Natural killer cell (primary cell): ENCODE measurements around the gene EYA4. TPM values are rescaled to one million over a fixed set of nuclear protein-coding genes. Genes with fewer than 3 reads are reported as not detected.

Experiments
- ATAC-seq, 3 donors: fragments of 150-1000 bp in 2 of 3; fragments of 200-7000 bp in 1 of 3; cut with Tn5 transposase; 1 replicate in 1 of 3; 2 replicates in 2 of 3; pipeline ENCODE4 v1.10.0; 2021; ENCODE audit warnings: mild to moderate bottlenecking in 2 of 3, moderate library complexity in 2 of 3
- DNase-seq, 2 donors: peaks; one replicate each; pipeline versions ENCODE4 v3.0.0 to v3.0.0-alpha.2; 2013 to 2021; ENCODE audit warnings: mixed read lengths in 1 of 2
- H3K27ac ChIP-seq: one replicate; pipeline ENCODE4 v1.5.1; 2013; ENCODE audit warnings: mild to moderate bottlenecking, low read length
- H3K27me3 ChIP-seq: one replicate; pipeline ENCODE4 v1.6.1; 2013; ENCODE audit warnings: low read length; ENCODE audit not compliant: control insufficient read depth, insufficient read depth
- H3K36me3 ChIP-seq: one replicate; pipeline ENCODE4 v1.6.1; 2013; ENCODE audit warnings: low read length; ENCODE audit not compliant: control insufficient read depth, insufficient read depth
- H3K4me1 ChIP-seq: one replicate; pipeline ENCODE4 v1.6.1; 2013; ENCODE audit warnings: low read length; ENCODE audit not compliant: control insufficient read depth, insufficient read depth
- H3K4me3 ChIP-seq: one replicate; pipeline ENCODE4 v1.5.1; 2013; ENCODE audit warnings: low read length
- H3K9me3 ChIP-seq: one replicate; pipeline ENCODE4 v1.6.1; 2013; ENCODE audit warnings: low read length; ENCODE audit not compliant: control insufficient read depth, insufficient read depth
- H3K27ac Mint-ChIP-seq, 2 donors: one replicate each; pipeline ENCODE4 v1.8.0; 2022; ENCODE audit warnings: mild to moderate bottlenecking in 2 of 2, mixed read lengths in 2 of 2, moderate library complexity in 1 of 2
- H3K27me3 Mint-ChIP-seq, 2 donors: one replicate each; pipeline ENCODE4 v1.8.0; 2022; ENCODE audit warnings: low read depth in 2 of 2, mixed read lengths in 2 of 2
- H3K36me3 Mint-ChIP-seq: one replicate; pipeline ENCODE4 v1.8.0; 2022; ENCODE audit warnings: mixed read lengths
- H3K4me1 Mint-ChIP-seq, 2 donors: one replicate each; pipeline ENCODE4 v1.8.0; 2022; ENCODE audit warnings: mixed read lengths in 2 of 2
- H3K4me3 Mint-ChIP-seq: one replicate; pipeline ENCODE4 v1.8.0; 2022; ENCODE audit warnings: mild to moderate bottlenecking, moderate library complexity, mixed read lengths
- H3K9me3 Mint-ChIP-seq, 2 donors: one replicate each; pipeline ENCODE4 v1.8.0; 2022; ENCODE audit warnings: mixed read lengths in 2 of 2
- WGBS: methylation state at CpG from one replicate; pipeline ENCODE4 v1.1.7; 2013; ENCODE audit warnings: missing lambda C conversion rate; ENCODE audit not compliant: insufficient coverage; 5-methylcytosine and 5-hydroxymethylcytosine counted together
- intact Hi-C: fragments of 100-400 bp; cut with micrococcal nuclease; formaldehyde crosslinking; loops from one replicate; pipeline ENCODE4 v1.14.2; 2022
- total RNA-seq, 4 donors: library from RNA; stranded (reverse); fragments of 120-200 nt in 1 of 4; gene quantifications; one replicate each; pipeline versions ENCODE4 v1.2.3 to v1.2.4, GENCODE V29; 2013 to 2022
- TF ChIP-seq, protein P1 (sequence below): fragments of 200-600 bp; IDR thresholded peaks from one replicate; pipeline ENCODE4 v1.8.0; 2022; ENCODE audit warnings: antibody characterized with exemption

Gene EYA4
- total RNA-seq, 3 donors from 2014 or later (not counting 1 experiment from before 2014, with no cell fraction given): not detected

DNA sequence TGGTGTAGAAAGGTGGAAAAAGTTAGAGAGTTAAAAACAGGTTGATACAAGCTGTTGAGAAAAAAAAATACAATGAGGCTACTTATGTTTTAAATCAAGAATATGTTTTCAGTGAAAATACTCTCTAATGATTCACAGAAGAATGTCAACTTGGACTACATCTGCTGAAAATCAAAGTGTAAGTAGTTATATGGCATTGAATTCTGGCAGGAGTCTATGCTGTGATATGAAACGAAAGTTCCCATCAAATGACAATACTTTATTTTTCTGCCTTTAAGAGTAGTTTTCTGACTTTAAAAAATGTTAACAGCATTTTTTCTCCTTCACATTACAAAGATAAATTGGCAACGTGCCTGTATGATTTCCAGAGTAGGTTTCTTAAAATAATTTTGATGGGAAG, 158.3 kb downstream of the EYA4 start:
- DNase-seq (no peak), ATAC-seq (no peak)
- Mint-ChIP-seq H3K27ac (no peak overlapping the region), H3K36me3 (no peaks in the 10 kb centered on the region), H3K4me3 (no peak overlapping the region), H3K9me3 (peaks cover 5 to 6% of the 10 kb centered on the region in 2 donors), H3K4me1 (no peaks in the 10 kb centered on the region), H3K27me3 (no peaks in the 10 kb centered on the region)
- no peaks in the 10 kb centered on the region for H3K27me3 ChIP-seq
- H3K27ac ChIP-seq: no peak overlapping the region
- intact Hi-C loops: no loop called here
- no CpG with 5 or more reads among the region's 2 CpGs for WGBS
- no peaks in the 10 kb centered on the region for H3K9me3 ChIP-seq
- no peaks in the 10 kb centered on the region for H3K36me3 ChIP-seq
- TF ChIP-seq, protein P1, sequence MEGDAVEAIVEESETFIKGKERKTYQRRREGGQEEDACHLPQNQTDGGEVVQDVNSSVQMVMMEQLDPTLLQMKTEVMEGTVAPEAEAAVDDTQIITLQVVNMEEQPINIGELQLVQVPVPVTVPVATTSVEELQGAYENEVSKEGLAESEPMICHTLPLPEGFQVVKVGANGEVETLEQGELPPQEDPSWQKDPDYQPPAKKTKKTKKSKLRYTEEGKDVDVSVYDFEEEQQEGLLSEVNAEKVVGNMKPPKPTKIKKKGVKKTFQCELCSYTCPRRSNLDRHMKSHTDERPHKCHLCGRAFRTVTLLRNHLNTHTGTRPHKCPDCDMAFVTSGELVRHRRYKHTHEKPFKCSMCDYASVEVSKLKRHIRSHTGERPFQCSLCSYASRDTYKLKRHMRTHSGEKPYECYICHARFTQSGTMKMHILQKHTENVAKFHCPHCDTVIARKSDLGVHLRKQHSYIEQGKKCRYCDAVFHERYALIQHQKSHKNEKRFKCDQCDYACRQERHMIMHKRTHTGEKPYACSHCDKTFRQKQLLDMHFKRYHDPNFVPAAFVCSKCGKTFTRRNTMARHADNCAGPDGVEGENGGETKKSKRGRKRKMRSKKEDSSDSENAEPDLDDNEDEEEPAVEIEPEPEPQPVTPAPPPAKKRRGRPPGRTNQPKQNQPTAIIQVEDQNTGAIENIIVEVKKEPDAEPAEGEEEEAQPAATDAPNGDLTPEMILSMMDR: no peak
- H3K4me1 ChIP-seq: no peaks in the 10 kb centered on the region
- H3K4me3 ChIP-seq: no peak overlapping the region

DNA sequence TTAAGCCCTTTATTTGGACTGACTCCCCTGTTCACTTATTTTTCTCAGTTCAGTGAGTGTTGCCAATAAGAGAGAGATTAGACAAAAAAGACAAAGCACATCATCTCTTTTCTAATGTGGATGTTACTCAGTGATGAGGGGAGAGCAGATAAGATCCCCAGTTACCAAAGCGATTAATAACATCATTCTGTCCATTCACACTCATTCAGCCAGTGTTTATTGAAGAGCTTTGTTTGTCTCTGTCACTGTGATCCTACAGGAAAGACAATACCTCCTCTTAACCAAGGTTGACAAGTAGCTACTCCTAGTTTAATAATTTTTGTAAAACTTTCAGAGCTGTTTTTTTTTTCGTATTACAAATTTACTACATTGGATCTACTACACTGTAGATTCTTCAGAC, 163.0 kb downstream of the EYA4 start:
- 100% methylated on average over 1 of the region's 2 CpGs for WGBS

DNA sequence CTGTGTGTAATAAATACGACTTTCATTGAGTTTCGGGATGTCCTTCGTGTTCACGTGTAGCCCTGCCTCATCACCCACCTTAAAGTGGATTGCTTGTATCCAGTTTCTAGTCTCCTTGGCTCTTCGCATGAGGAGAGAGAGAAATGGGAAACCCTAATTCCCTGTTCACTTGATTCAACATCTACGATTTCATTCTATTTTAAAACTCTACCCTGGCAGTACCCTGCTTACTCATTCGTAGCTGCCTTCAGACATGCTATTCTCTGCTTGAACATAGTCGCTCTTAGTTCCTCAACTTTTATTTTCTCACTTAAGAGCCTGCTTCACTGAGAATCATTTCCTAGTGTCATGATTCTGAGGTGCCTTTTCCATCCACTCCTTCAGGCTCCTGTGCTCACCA, 163.6 kb downstream of the EYA4 start:
- DNase-seq: no peak
- no peaks in the 10 kb centered on the region for H3K4me1 Mint-ChIP-seq

More for the DNA sequence above, 163.0 kb downstream of the EYA4 start:
- no peak for DNase-seq
- no peak overlapping the region for H3K4me3 Mint-ChIP-seq
- Histone ChIP-seq H3K36me3 (no peaks in the 10 kb centered on the region), H3K4me1 (no peaks in the 10 kb centered on the region), H3K27me3 (no peaks in the 10 kb centered on the region), H3K27ac (no peak overlapping the region), H3K9me3 (no peaks in the 10 kb centered on the region), H3K4me3 (no peak overlapping the region)
- TF ChIP-seq, protein P1: no peak
- no peaks in the 10 kb centered on the region for H3K27me3 Mint-ChIP-seq
- H3K36me3 Mint-ChIP-seq: no peaks in the 10 kb centered on the region
- H3K27ac Mint-ChIP-seq: no peak overlapping the region
- H3K9me3 Mint-ChIP-seq: peaks cover 3 to 6% of the 10 kb centered on the region in 2 donors
- ATAC-seq: no peak
- H3K4me1 Mint-ChIP-seq: no peaks in the 10 kb centered on the region
- intact Hi-C loops: no loop called here

More for the DNA sequence above, 163.6 kb downstream of the EYA4 start:
- Mint-ChIP-seq H3K4me3 (no peak overlapping the region), H3K36me3 (no peaks in the 10 kb centered on the region), H3K9me3 (peaks cover 3 to 6% of the 10 kb centered on the region in 2 donors), H3K27ac (no peak overlapping the region), H3K27me3 (no peaks in the 10 kb centered on the region)
- no peak for ATAC-seq
- Histone ChIP-seq H3K27ac (no peak overlapping the region), H3K36me3 (no peaks in the 10 kb centered on the region), H3K4me3 (no peak overlapping the region), H3K4me1 (no peaks in the 10 kb centered on the region), H3K9me3 (no peaks in the 10 kb centered on the region), H3K27me3 (no peaks in the 10 kb centered on the region)
- intact Hi-C loops: no loop called here
- TF ChIP-seq, protein P1: no peak
- 91% methylated on average over 8 of the region's 8 CpGs for WGBS
